GM12878 (cell line): Measurements from ENCODE around the gene RSPH1. TPM values are rescaled to one million over a fixed set of nuclear protein-coding genes. Genes with fewer than 3 reads are reported as not detected.

Experiments used
- ATAC-seq: fragments of 200-7000 bp; cut with Tn5 transposase; 3 replicates; pipeline ENCODE4 v1.9.1; 2020; ENCODE audit warnings: mild to moderate bottlenecking, moderate library complexity
- BruUV-seq: library from RNA; stranded (reverse); fragments of 400-500 nt; replicated peaks from 2 replicates; lab custom pipeline; 2021; lab: Mats Ljungman, UMichigan
- CTCF ChIA-PET: fragments of 300-600 bp; sonication (Branson Sonifier 250); formaldehyde crosslinking; extraction: SDS; loops from one replicate; lab custom pipeline; 2021; ENCODE audit warnings: inconsistent platforms; lab: Yijun Ruan, JAX
- POLR2A ChIA-PET: fragments of 350-600 bp; formaldehyde crosslinking; extraction: SDS; loops from one replicate; lab custom pipeline; 2021; ENCODE audit warnings: inconsistent platforms; lab: Charles Lee
- RAD21 ChIA-PET: fragments of 300-600 bp; sonication (Branson Sonifier 250); formaldehyde crosslinking; loops from one replicate; lab custom pipeline; 2023; ENCODE audit warnings: antibody characterized with exemption; ENCODE audit not compliant: unreplicated experiment; lab: Charles Lee
- SMC1A ChIA-PET: fragments of 300-600 bp; sonication (Branson Sonifier 250); formaldehyde crosslinking; loops from one replicate; lab custom pipeline; 2023; ENCODE audit not compliant: unreplicated experiment, uncharacterized antibody; lab: Charles Lee
- DNase-seq: peaks from one replicate; pipeline ENCODE4 v3.0.0-alpha.2; 2011; ENCODE audit warnings: low read depth, low spot score
- FAIRE-seq: peaks from 3 replicates; lab custom pipeline; 2011; peaks lifted over from hg19 to GRCh38; lab: Jason Lieb, UNC
- H2AFZ ChIP-seq: 2 replicates; pipeline ENCODE4 v1.6.0; 2011; ENCODE audit warnings: low read depth, low read length, control low read depth; ENCODE audit not compliant: control insufficient read depth
- H3K27ac ChIP-seq: 2 replicates; pipeline ENCODE4 v1.5.1; 2011; ENCODE audit warnings: control low read depth; ENCODE audit not compliant: control insufficient read depth, insufficient read depth
- H3K27me3 ChIP-seq, 2 experiments: replicated peaks in 1 of 2; 2 replicates each; pipeline versions ENCODE4 v1.6.0 to v1.6.1; 2011; ENCODE audit warnings: low read length in 1 of 2; ENCODE audit not compliant: control insufficient read depth in 2 of 2, insufficient read depth in 2 of 2
- H3K36me3 ChIP-seq, 2 experiments: 2 replicates each; pipeline ENCODE4 v1.5.1; 2011; ENCODE audit warnings: low read length in 1 of 2; ENCODE audit not compliant: control insufficient read depth in 2 of 2, insufficient read depth in 2 of 2
- H3K4me1 ChIP-seq: 2 replicates; pipeline ENCODE4 v1.6.1; 2011; ENCODE audit warnings: mild to moderate bottlenecking, low read length, moderate library complexity, mixed read lengths; ENCODE audit not compliant: control insufficient read depth, insufficient read depth
- H3K4me2 ChIP-seq: 2 replicates; pipeline ENCODE4 v1.6.0; 2011; ENCODE audit warnings: control low read depth; ENCODE audit not compliant: control insufficient read depth, insufficient read depth
- H3K4me3 ChIP-seq: fragments of 200-600 bp; sonication (generic); 2 replicates; pipeline ENCODE4 v1.5.1; 2016
- H3K79me2 ChIP-seq: 2 replicates; pipeline ENCODE4 v1.6.0; 2011; ENCODE audit warnings: low read length; ENCODE audit not compliant: control insufficient read depth, insufficient read depth
- H3K9ac ChIP-seq: 2 replicates; pipeline ENCODE4 v1.8.0; 2011; ENCODE audit warnings: low read length, control low read depth, mixed read lengths; ENCODE audit not compliant: control insufficient read depth, insufficient read depth
- H3K9me3 ChIP-seq: replicated peaks from 3 replicates; pipeline ENCODE4 v1.5.1; 2011; ENCODE audit warnings: mild to moderate bottlenecking, low read length; ENCODE audit not compliant: control insufficient read depth, insufficient read depth
- H4K20me1 ChIP-seq: 2 replicates; pipeline ENCODE4 v1.6.0; 2011; ENCODE audit not compliant: control insufficient read depth, insufficient read depth
- ATF2 ChIP-seq: IDR thresholded peaks from 2 replicates; pipeline ENCODE4 v1.6.1; 2012; ENCODE audit warnings: low read length, inconsistent platforms
- ATF7 ChIP-seq: fragments of 450-650 bp; IDR thresholded peaks from 2 replicates; pipeline ENCODE4 v1.6.1; 2016; ENCODE audit warnings: low read depth, mild to moderate bottlenecking
- BCLAF1 ChIP-seq: fragments of 450-650 bp; IDR thresholded peaks from 2 replicates; pipeline ENCODE4 v1.6.1; 2017; ENCODE audit warnings: antibody characterized with exemption, mild to moderate bottlenecking, moderate library complexity
- CREB1 ChIP-seq: IDR thresholded peaks from 2 replicates; pipeline ENCODE4 v1.6.1; 2012; ENCODE audit warnings: low read depth, mild to moderate bottlenecking, inconsistent platforms
- HCFC1 ChIP-seq: fragments of 150-350 bp; IDR thresholded peaks from 2 replicates; pipeline ENCODE4 v1.6.1; 2014; ENCODE audit warnings: low read length
- MTA3 ChIP-seq: IDR thresholded peaks from 2 replicates; pipeline ENCODE4 v1.6.1; 2012; ENCODE audit warnings: low read length, inconsistent platforms, borderline replicate concordance
- PML ChIP-seq: IDR thresholded peaks from 2 replicates; pipeline ENCODE4 v1.6.1; 2012; ENCODE audit warnings: low read length, inconsistent platforms
- POU2F2 ChIP-seq: IDR thresholded peaks from 3 replicates; pipeline ENCODE4 v1.6.1; 2011; ENCODE audit warnings: low read depth, mild to moderate bottlenecking, low read length, borderline replicate concordance
- USF2 ChIP-seq: IDR thresholded peaks from 2 replicates; pipeline ENCODE4 v1.6.1; 2011; ENCODE audit warnings: low read depth, low read length, improper control_type of control experiment, borderline replicate concordance
- YY1 ChIP-seq: IDR thresholded peaks from 2 replicates; pipeline ENCODE4 v1.6.1; 2011; ENCODE audit warnings: low read depth, mild to moderate bottlenecking, low read length
- ZBTB40 ChIP-seq: fragments of 450-650 bp; IDR thresholded peaks from 2 replicates; pipeline ENCODE4 v1.6.1; 2016; ENCODE audit warnings: mild to moderate bottlenecking, moderate library complexity, borderline replicate concordance
- ZNF384 ChIP-seq: IDR thresholded peaks from 2 replicates; pipeline ENCODE4 v1.6.1; 2012; ENCODE audit warnings: low read depth, mild to moderate bottlenecking, low read length, improper control_type of control experiment, borderline replicate concordance
- WGBS: methylation state at CpG from one replicate; pipeline ENCODE4 v1.1.6; 2016; ENCODE audit warnings: low lambda C conversion rate; ENCODE audit not compliant: insufficient replicate concordance, insufficient coverage; ENCODE audit errors: missing lambda C conversion rate; 5-methylcytosine and 5-hydroxymethylcytosine counted together
- in situ Hi-C: fragments of 300-500 bp; cut with MboI; formaldehyde crosslinking; loops from 9 replicates; pipeline ENCODE4 v1.14.3; 2018; ENCODE audit warnings: mixed read lengths
- intact Hi-C: fragments of 100-400 bp; cut with micrococcal nuclease; formaldehyde crosslinking; loops from one replicate; pipeline ENCODE4 v1.14.2; 2022; ENCODE audit not compliant: unreplicated experiment
- polyA plus RNA-seq, 11 experiments: library from polyadenylated mRNA; depleted of rRNA in 4 of 11; unstranded in 6 of 11; stranded (reverse) in 5 of 11; fragments of >200 nt; fragmentation: Nextera tagmentation in 4 of 11; fragmentation: Illumina TruSeq in 1 of 11; extraction: Ambion mirVana in 4 of 11; extraction: Trizol in 1 of 11; gene quantifications; 1 replicate in 1 of 11; 2 replicates in 10 of 11; pipeline versions ENCODE4 v1.2.1 to v1.2.3, GENCODE V29; 2011 to 2016; ENCODE audit warnings: inconsistent platforms in 2 of 11, missing spikeins in 2 of 11, low read depth in 1 of 11
- total RNA-seq, 4 experiments: library from RNA; depleted of rRNA in 3 of 4; stranded (reverse); fragments of >200 nt in 3 of 4; fragmentation: Illumina TruSeq in 1 of 4; extraction: Trizol in 1 of 4; gene quantifications; 2 replicates each; pipeline versions ENCODE4 v1.2.1 to v1.2.3, GENCODE V29; 2013 to 2021

RSPH1 gene
- total and polyA plus RNA-seq, 10 of the 15 experiments (the other 5 are each of a cell fraction or from before 2014, with no cell fraction given) = 0.11 to 1.4 (median 0.38) TPM

- TF ChIP-seq CREB1 = no peak
- no peak for TF ChIP-seq USF2
- no peak for TF ChIP-seq MTA3
- TF ChIP-seq ZNF384 = no peak
- TF ChIP-seq HCFC1 = no peak
Measured at GRCh38 chr21:42499444-42500112, 3.6 kb upstream of the RSPH1 start (continued).

GRCh38 chr21:42498012-42498411, 2.0 kb upstream of the RSPH1 start:
- H3K4me2 ChIP-seq = no peak overlapping the region
- 26% methylated on average over 5 of the region's 5 CpGs for WGBS
- no peaks in the 10 kb centered on the region for H3K27me3 ChIP-seq
- in situ Hi-C loops = no loop called here
- no peak overlapping the region for H2AFZ ChIP-seq
- ChIA-PET CTCF (interaction anchor here (1.2 kb wide), 1 partner anchor 10 kb away, joined by 4 read pairs; no protein-coding TSS in a partner anchor), RAD21 (no interaction called here), SMC1A (interaction anchor here (0.8 to 1.8 kb wide), 2 partner anchors 8 to 14 kb away, joined by 3 to 6 read pairs; no protein-coding TSS in a partner anchor), POLR2A (no interaction called here)
- DNase-seq (no peak), ATAC-seq (no peak), FAIRE-seq (no peak)
- no peak overlapping the region for H3K27ac ChIP-seq
- H3K4me3 ChIP-seq = no peak overlapping the region
- H3K4me1 ChIP-seq = peaks cover 13% of the 10 kb centered on the region
- no peak overlapping the region for H3K9ac ChIP-seq
- intact Hi-C loops = no loop called here
- no TSS peak for BruUV-seq
- no peaks in the 10 kb centered on the region for H3K9me3 ChIP-seq
- H4K20me1 ChIP-seq = no peaks in the 10 kb centered on the region
- no peaks in the 10 kb centered on the region for H3K79me2 ChIP-seq
- H3K36me3 ChIP-seq = no peaks in the 10 kb centered on the region
- TF ChIP-seq ZNF384 (no peak), BCLAF1 (no peak), ATF7 (no peak), POU2F2 (no peak), YY1 (no peak), USF2 (no peak), ATF2 (no peak), ZBTB40 (no peak), PML (no peak)
